Measurements from ENCODE around the gene UBE2L3.

- TF ChIP-seq GATA2 (IDR thresholded peaks at IDR 0.05; ENCODE audit: low read depth, low read length) = no peak
- no peak for TF ChIP-seq GATA3 (IDR thresholded peaks at IDR 0.05; ENCODE audit: low read depth, low read length)
Measured at GRCh38 chr22:21672107-21672629, 104.7 kb downstream of the UBE2L3 start.

Measured in SH-SY5Y (cell line).